Placental epithelial cell (primary cell): Measurements from ENCODE around the gene OR4S2. TPM values are rescaled to one million over a fixed set of nuclear protein-coding genes. Genes with fewer than 3 reads are reported as not detected.

Experiments used
- total RNA-seq: library from RNA; depleted of rRNA; stranded (reverse); fragments of >200 nt; gene quantifications from 2 replicates; pipeline ENCODE4 v1.2.3, GENCODE V29; 2012

The OR4S2 gene
- not detected in 2 replicates for total RNA-seq

GRCh38 chr11:55648027-55648426 lies at the start of gene OR4S2:
OR4S2 (plus strand) TSS chr11:55648327; CDS start chr11:55650904, 2,577 bp downstream.

GRCh38 chr11:55607545-55607944 lies 40.6 kb upstream of the OR4S2 start, which contains the start of gene OR4C11:
OR4C11 (minus strand) TSS chr11:55607645; CDS start chr11:55604373, 3,272 bp downstream.

GRCh38 chr11:55634813-55635212 lies 13.3 kb upstream of the OR4S2 start, which contains the start of gene OR4P4:
OR4P4 (plus strand) TSS chr11:55635113.

GRCh38 chr11:55661901-55662300 lies 13.8 kb downstream of the OR4S2 start, which contains the start of gene OR4C6:
OR4C6 (plus strand) TSS chr11:55662201; CDS start chr11:55665167, 2,966 bp downstream.

Other genes with a start within 250 kb of the OR4S2 start
- not detected in 2 replicates for gene OR4C15, start 93.9 kb upstream of the OR4S2 start, total RNA-seq
- not detected in 2 replicates for gene OR4C16, start 76.2 kb upstream of the OR4S2 start, total RNA-seq
- not detected in 2 replicates for gene OR4C11, start 40.7 kb upstream of the OR4S2 start, total RNA-seq
- gene OR4P4, start 13.2 kb upstream of the OR4S2 start, total RNA-seq: not detected in 2 replicates
- gene OR4C6, start 13.9 kb downstream of the OR4S2 start, total RNA-seq: not detected in 2 replicates
- not detected in 2 replicates for gene OR5D13, start 125.1 kb downstream of the OR4S2 start, total RNA-seq
- not detected in 2 replicates for gene OR5D14, start 147.2 kb downstream of the OR4S2 start, total RNA-seq
- not detected in 2 replicates for gene OR5L1, start 163.0 kb downstream of the OR4S2 start, total RNA-seq
- not detected in 2 replicates for gene OR5D18, start 171.3 kb downstream of the OR4S2 start, total RNA-seq
- gene OR5L2, start 178.9 kb downstream of the OR4S2 start, total RNA-seq: not detected in 2 replicates
- not detected in 2 replicates for gene OR5D16, start 190.4 kb downstream of the OR4S2 start, total RNA-seq
- not detected in 2 replicates for gene TRIM51, start 235.0 kb downstream of the OR4S2 start, total RNA-seq